BJ (cell line): ENCODE results near the gene DDX23. TPM values are rescaled to one million over a fixed set of nuclear protein-coding genes. Genes with fewer than 3 reads are reported as not detected.

Source experiments
- CTCF ChIA-PET: fragments of 350-600 bp; formaldehyde crosslinking; extraction: SDS; loops from one replicate; lab custom pipeline; 2021; ENCODE audit warnings: antibody characterized with exemption, inconsistent platforms; lab: Yijun Ruan, JAX
- POLR2A ChIA-PET: fragments of 300-600 bp; sonication (Branson Sonifier 250); formaldehyde crosslinking; extraction: SDS; loops from one replicate; lab custom pipeline; 2021; ENCODE audit warnings: antibody characterized with exemption; lab: Charles Lee
- DNase-seq: peaks from one replicate; pipeline ENCODE4 v3.0.0-alpha.2; 2011; ENCODE audit warnings: low read depth
- H3K27me3 ChIP-seq: 2 replicates; pipeline ENCODE4 v1.6.0; 2011; ENCODE audit warnings: low read length; ENCODE audit not compliant: control insufficient read depth, insufficient read depth
- H3K36me3 ChIP-seq: 2 replicates; pipeline ENCODE4 v1.5.1; 2011; ENCODE audit warnings: low read length; ENCODE audit not compliant: control insufficient read depth, insufficient read depth
- H3K4me3 ChIP-seq: 2 replicates; pipeline ENCODE4 v1.5.1; 2011; ENCODE audit warnings: low read depth, mild to moderate bottlenecking, control low read depth, low read length
- polyA plus RNA-seq: library from polyadenylated mRNA; depleted of rRNA; stranded (reverse); fragments of >200 nt; gene quantifications from 2 replicates; pipeline ENCODE4 v1.2.3, GENCODE V29; 2011
- TF ChIP-seq, protein P1 (sequence below): IDR thresholded peaks from 2 replicates; pipeline ENCODE4 v1.5.1; 2011; ENCODE audit warnings: low read depth, mild to moderate bottlenecking, control low read depth, inconsistent platforms, low read length, moderate library complexity; ENCODE audit not compliant: insufficient read depth

Gene DDX23
- polyA plus RNA-seq, 1 experiment, result 59.4 TPM

DNA sequence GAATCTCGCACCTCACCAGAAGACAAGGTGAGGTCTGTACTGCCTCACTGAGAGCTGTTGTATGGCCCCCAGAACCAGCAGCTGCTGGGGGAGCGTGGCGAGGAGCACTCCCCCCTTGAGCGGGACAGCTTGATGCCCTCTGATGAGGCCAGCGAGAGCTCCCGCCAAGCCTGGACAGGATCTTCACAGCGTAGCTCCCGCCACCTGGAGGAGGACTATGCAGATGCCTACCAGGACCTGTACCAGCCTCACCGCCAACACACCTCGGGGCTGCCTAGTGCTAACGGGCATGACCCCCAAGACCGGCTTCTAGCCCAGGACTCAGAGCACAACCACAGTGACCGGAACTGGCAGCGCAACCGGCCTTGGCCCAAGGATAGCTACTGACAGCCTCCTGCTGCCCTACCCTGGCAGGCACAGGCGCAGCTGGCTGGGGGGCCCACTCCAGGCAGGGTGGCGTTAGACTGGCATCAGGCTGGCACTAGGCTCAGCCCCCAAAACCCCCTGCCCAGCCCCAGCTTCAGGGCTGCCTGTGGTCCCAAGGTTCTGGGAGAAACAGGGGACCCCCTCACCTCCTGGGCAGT lies 24.4 kb downstream of the DDX23 start:
- no peaks in the 10 kb centered on the region for H3K27me3 ChIP-seq
- no peak overlapping the region for H3K4me3 ChIP-seq
- TF ChIP-seq, protein P1, sequence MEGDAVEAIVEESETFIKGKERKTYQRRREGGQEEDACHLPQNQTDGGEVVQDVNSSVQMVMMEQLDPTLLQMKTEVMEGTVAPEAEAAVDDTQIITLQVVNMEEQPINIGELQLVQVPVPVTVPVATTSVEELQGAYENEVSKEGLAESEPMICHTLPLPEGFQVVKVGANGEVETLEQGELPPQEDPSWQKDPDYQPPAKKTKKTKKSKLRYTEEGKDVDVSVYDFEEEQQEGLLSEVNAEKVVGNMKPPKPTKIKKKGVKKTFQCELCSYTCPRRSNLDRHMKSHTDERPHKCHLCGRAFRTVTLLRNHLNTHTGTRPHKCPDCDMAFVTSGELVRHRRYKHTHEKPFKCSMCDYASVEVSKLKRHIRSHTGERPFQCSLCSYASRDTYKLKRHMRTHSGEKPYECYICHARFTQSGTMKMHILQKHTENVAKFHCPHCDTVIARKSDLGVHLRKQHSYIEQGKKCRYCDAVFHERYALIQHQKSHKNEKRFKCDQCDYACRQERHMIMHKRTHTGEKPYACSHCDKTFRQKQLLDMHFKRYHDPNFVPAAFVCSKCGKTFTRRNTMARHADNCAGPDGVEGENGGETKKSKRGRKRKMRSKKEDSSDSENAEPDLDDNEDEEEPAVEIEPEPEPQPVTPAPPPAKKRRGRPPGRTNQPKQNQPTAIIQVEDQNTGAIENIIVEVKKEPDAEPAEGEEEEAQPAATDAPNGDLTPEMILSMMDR, result no peak
- POLR2A ChIA-PET, result no interaction called here
- CTCF ChIA-PET, result interaction anchor here (0.5 to 4.9 kb wide), 4 partner anchors 13 to 65 kb away, joined by 3 to 18 read pairs (median 16); partner anchors contain the start of gene DDX23
- DNase-seq, result no peak
- H3K36me3 ChIP-seq, result peaks cover 58% of the 10 kb centered on the region

DNA sequence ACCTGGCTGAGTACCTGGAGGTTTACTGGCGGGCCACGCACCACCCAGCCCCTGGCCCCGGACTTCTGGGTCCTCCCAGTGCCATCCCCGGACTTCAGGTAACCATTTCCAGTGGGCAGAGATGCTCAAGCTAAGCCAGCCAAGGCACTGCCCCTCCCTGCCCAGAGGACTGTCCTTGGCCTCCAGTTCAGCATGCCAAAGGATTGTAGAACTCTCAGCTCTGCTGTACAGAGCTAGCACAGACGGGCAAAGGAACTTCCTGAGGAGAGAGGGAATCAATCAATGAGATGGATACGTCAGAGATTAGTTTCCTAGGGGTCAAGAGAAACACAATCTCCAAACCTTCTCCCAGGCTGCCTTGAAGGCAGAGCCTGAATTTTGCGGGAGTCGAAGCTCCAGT lies 24.9 kb downstream of the DDX23 start:
- CTCF ChIA-PET, result interaction anchor here (0.5 to 4.9 kb wide), 4 partner anchors 13 to 151 kb away, joined by 3 to 17 read pairs (median 8); partner anchors contain the start of genes DDX23 and WNT1
- H3K27me3 ChIP-seq, result no peaks in the 10 kb centered on the region
- POLR2A ChIA-PET, result no interaction called here
- DNase-seq, result no peak
- H3K36me3 ChIP-seq, result peaks cover 53% of the 10 kb centered on the region
- no peak overlapping the region for H3K4me3 ChIP-seq
- TF ChIP-seq, protein P1, result no peak

DNA sequence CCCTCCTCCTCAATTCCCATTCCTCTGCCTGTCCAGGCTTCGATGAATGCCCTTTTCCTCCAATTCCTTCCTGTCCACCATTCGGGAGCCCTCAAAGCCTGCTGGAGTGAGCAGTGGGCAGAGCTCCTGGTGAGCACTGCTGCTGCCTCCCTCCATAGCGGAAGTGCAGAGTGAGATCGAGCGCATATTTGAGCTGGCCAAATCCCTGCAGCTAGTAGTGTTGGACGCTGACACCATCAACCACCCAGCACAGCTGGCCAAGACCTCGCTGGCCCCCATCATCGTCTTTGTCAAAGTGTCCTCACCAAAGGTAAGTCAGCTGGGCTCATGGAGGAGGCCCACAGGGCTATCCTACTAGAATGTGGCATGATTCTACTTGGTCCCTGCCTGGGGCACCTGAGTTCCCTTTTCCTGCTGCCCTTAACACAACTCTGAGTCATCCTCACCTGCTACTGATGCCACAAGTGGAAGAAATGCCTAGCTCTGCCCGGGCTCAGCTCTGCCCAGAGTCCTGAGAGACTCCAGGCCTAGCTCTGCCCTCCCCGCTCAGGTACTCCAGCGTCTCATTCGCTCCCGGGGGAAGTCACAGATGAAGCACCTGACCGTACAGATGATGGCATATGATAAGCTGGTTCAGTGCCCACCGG lies 25.6 kb downstream of the DDX23 start:
- Histone ChIP-seq H3K4me3 (no peak overlapping the region), H3K27me3 (no peaks in the 10 kb centered on the region), H3K36me3 (peaks cover 46% of the 10 kb centered on the region)
- CTCF ChIA-PET, result interaction anchor here (1.3 to 4.9 kb wide), 3 partner anchors 12 to 152 kb away, joined by 3 to 17 read pairs (median 14); partner anchors contain the start of genes DDX23 and WNT1
- no peak for DNase-seq
- TF ChIP-seq, protein P1, result no peak
- POLR2A ChIA-PET, result no interaction called here

DNA sequence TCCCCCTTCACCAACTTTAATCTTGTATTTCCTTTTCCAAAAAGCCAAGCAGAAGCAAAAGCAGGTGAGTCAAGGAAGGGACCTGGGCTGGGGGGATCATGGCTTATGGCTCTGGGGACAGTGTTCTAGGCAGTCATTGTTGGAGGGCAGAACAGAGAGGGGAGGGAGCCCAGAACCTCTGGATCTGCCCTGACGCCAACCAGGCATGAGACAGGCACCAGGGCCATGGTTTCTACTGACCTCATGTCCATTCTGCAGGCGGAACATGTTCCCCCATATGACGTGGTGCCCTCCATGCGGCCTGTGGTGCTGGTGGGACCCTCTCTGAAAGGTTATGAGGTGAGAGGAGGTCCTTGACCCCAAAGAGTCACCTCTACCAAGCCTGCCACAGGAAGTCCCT lies 27.1 kb downstream of the DDX23 start:
- Histone ChIP-seq H3K4me3 (no peak overlapping the region), H3K27me3 (no peaks in the 10 kb centered on the region), H3K36me3 (peaks cover 38% of the 10 kb centered on the region)
- POLR2A ChIA-PET, result no interaction called here
- DNase-seq, result no peak
- TF ChIP-seq, protein P1, result no peak
- CTCF ChIA-PET, result no interaction called here

DNA sequence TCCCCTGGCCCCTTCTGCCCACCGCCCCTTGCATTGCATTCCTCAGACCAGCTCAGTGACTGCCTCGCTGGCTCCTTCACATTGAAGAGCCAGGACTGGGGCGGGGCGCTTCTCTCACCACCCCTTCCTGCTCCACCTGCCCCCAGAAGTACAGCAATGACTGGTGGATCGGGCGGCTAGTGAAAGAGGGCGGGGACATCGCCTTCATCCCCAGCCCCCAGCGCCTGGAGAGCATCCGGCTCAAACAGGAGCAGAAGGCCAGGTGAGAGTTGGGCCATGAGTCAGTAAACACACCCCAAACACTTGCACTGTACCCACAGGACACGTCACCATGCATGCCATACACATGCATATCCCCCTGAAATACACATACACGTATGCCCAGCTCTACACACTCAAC lies 27.9 kb downstream of the DDX23 start:
- DNase-seq, result no peak
- Histone ChIP-seq H3K4me3 (no peak overlapping the region), H3K27me3 (no peaks in the 10 kb centered on the region), H3K36me3 (peaks cover 32% of the 10 kb centered on the region)
- ChIA-PET CTCF (interaction anchor here (1.5 kb wide), 1 partner anchor 71 kb away, joined by 3 read pairs; no protein-coding TSS in a partner anchor), POLR2A (no interaction called here)
- TF ChIP-seq, protein P1, result no peak
